HCT116 (cell line): Measurements from ENCODE around the gene ELL3. TPM values are rescaled to one million over a fixed set of nuclear protein-coding genes. Genes with fewer than 3 reads are reported as not detected.

Source experiments
- ATAC-seq: fragments of 200-7000 bp; cut with Tn5 transposase; 2 replicates; pipeline ENCODE4 v1.9.1; 2020; ENCODE audit warnings: mild to moderate bottlenecking, moderate library complexity
- BruUV-seq: library from RNA; stranded (reverse); fragments of 400-500 nt; replicated peaks from 2 replicates; lab custom pipeline; 2021; lab: Mats Ljungman, UMichigan
- CTCF ChIA-PET: fragments of 300-600 bp; sonication (Branson Sonifier 250); formaldehyde crosslinking; loops from one replicate; lab custom pipeline; 2021; ENCODE audit warnings: antibody characterized with exemption; lab: Charles Lee
- POLR2A ChIA-PET: fragments of 300-600, 350-600 bp; sonication (Branson Sonifier 250); formaldehyde crosslinking; loops from one replicate; lab custom pipeline; 2021; ENCODE audit warnings: antibody characterized with exemption; lab: Charles Lee
- RAD21 ChIA-PET, 2 experiments: fragments of 300-600 bp; sonication (Branson Sonifier 250); formaldehyde crosslinking; loops; one replicate each; lab custom pipeline; 2023; ENCODE audit warnings: low total read pairs in 2 of 2; ENCODE audit not compliant: uncharacterized antibody in 2 of 2, unreplicated experiment in 2 of 2, low non-redundant PET in 1 of 2; lab: Charles Lee
- DNase-seq: peaks from one replicate; pipeline ENCODE4 v3.0.0-alpha.2; 2010; ENCODE audit warnings: low read depth, low spot score
- H2AFZ ChIP-seq: fragments of 200-600 bp; shearing (Covaris generic), sonication (generic); 2 replicates; pipeline ENCODE4 v1.6.1; 2017; ENCODE audit warnings: low read depth, mixed run types, mixed read lengths, antibody characterized with exemption, low read length; ENCODE audit not compliant: poor library complexity, severe bottlenecking
- H3K27ac ChIP-seq: 2 replicates; pipeline ENCODE4 v1.5.1; 2012; ENCODE audit warnings: low read depth, low read length
- H3K27me3 ChIP-seq: fragments of 200-600 bp; sonication (generic); 2 replicates; pipeline ENCODE4 v1.6.1; 2016; ENCODE audit warnings: mixed run types, low read length, mixed read lengths; ENCODE audit not compliant: insufficient read depth
- H3K36me3 ChIP-seq, 2 experiments: fragments of 200-500 bp in 1 of 2; fragments of 200-600 bp in 1 of 2; sonication (Bioruptor generic) in 1 of 2; sonication (generic) in 1 of 2; 2 replicates each; pipeline versions ENCODE4 v1.5.1 to v1.6.1; 2014 to 2016; ENCODE audit warnings: low read length in 2 of 2, inconsistent platforms in 1 of 2, mixed read lengths in 1 of 2, mixed run types in 1 of 2; ENCODE audit not compliant: insufficient read depth in 2 of 2, control insufficient read depth in 1 of 2
- H3K4me1 ChIP-seq, 2 experiments: fragments of 200-600 bp in 1 of 2; sonication (generic) in 1 of 2; 2 replicates each; pipeline versions ENCODE4 v1.5.1 to v1.6.1; 2012 to 2017; ENCODE audit warnings: low read length in 2 of 2, inconsistent platforms in 1 of 2, mild to moderate bottlenecking in 1 of 2, mixed read lengths in 1 of 2, mixed run types in 1 of 2, moderate library complexity in 1 of 2; ENCODE audit not compliant: insufficient read depth in 2 of 2, control insufficient read depth in 1 of 2
- H3K4me2 ChIP-seq: fragments of 200-600 bp; sonication (generic); 2 replicates; pipeline ENCODE4 v1.6.1; 2017; ENCODE audit warnings: mixed run types, low read length, mixed read lengths
- H3K4me3 ChIP-seq, 2 experiments: fragments of 200-600 bp in 1 of 2; sonication (generic) in 1 of 2; replicated peaks in 1 of 2; 2 replicates each; pipeline ENCODE4 v1.5.1; 2011 to 2016; ENCODE audit warnings: low read length in 2 of 2, control low read depth in 1 of 2, low read depth in 1 of 2, mild to moderate bottlenecking in 1 of 2, mixed read lengths in 1 of 2, mixed run types in 1 of 2
- H3K79me2 ChIP-seq: fragments of 200-600 bp; sonication (generic); 2 replicates; pipeline ENCODE4 v1.6.1; 2017; ENCODE audit warnings: mild to moderate bottlenecking, mixed run types, low read length, moderate library complexity, mixed read lengths; ENCODE audit not compliant: insufficient read depth
- H3K9ac ChIP-seq: fragments of 200-600 bp; sonication (generic); 2 replicates; pipeline ENCODE4 v1.6.1; 2016; ENCODE audit warnings: low read length, mixed read lengths
- H3K9me2 ChIP-seq: fragments of 200-600 bp; sonication (generic), shearing (Covaris generic); 2 replicates; pipeline ENCODE4 v1.6.1; 2017; ENCODE audit warnings: mixed run types, mild to moderate bottlenecking, moderate library complexity; ENCODE audit not compliant: insufficient read depth
- H3K9me3 ChIP-seq, 2 experiments: fragments of 200-500 bp in 1 of 2; fragments of 200-600 bp in 1 of 2; sonication (Bioruptor generic) in 1 of 2; sonication (generic) in 1 of 2; 2 replicates each; pipeline ENCODE4 v1.6.1; 2014 to 2017; ENCODE audit warnings: low read length in 2 of 2, mixed read lengths in 2 of 2, inconsistent platforms in 1 of 2, low read depth in 1 of 2, mild to moderate bottlenecking in 1 of 2, mixed run types in 1 of 2, moderate library complexity in 1 of 2; ENCODE audit not compliant: control insufficient read depth in 1 of 2, insufficient read depth in 1 of 2
- H4K20me1 ChIP-seq: fragments of 200-600 bp; sonication (generic), shearing (Covaris generic); 2 replicates; pipeline ENCODE4 v1.6.1; 2017; ENCODE audit warnings: mixed run types, mild to moderate bottlenecking, moderate library complexity; ENCODE audit not compliant: insufficient read depth
- ATF3 ChIP-seq: IDR thresholded peaks from 2 replicates; pipeline ENCODE4 v1.6.1; 2012
- EGR1 ChIP-seq: IDR thresholded peaks from 2 replicates; pipeline ENCODE4 v1.6.1; 2012; ENCODE audit warnings: low read depth
- ELF1 ChIP-seq: IDR thresholded peaks from 2 replicates; pipeline ENCODE4 v1.6.1; 2012; ENCODE audit warnings: low read depth, borderline replicate concordance
- JUND ChIP-seq: IDR thresholded peaks from 2 replicates; pipeline ENCODE4 v1.6.1; 2012
- MAX ChIP-seq: IDR thresholded peaks from 2 replicates; pipeline ENCODE4 v1.6.1; 2012
- POLR2AphosphoS5 ChIP-seq: IDR thresholded peaks from 2 replicates; pipeline ENCODE4 v1.6.1; 2011; ENCODE audit warnings: mild to moderate bottlenecking, low read depth, low read length, moderate library complexity
- REST ChIP-seq: IDR thresholded peaks from 2 replicates; pipeline ENCODE4 v1.6.1; 2012; ENCODE audit warnings: low read depth
- SP1 ChIP-seq: IDR thresholded peaks from 2 replicates; pipeline ENCODE4 v1.6.1; 2012; ENCODE audit warnings: low read depth
- YY1 ChIP-seq: IDR thresholded peaks from 2 replicates; pipeline ENCODE4 v1.6.1; 2011; ENCODE audit warnings: low read length, low read depth, moderate library complexity, mild to moderate bottlenecking; ENCODE audit not compliant: insufficient replicate concordance; ENCODE audit errors: extremely low read depth
- ZBTB33 ChIP-seq: IDR thresholded peaks from 2 replicates; pipeline ENCODE4 v1.6.1; 2011; ENCODE audit warnings: mild to moderate bottlenecking, low read length, moderate library complexity; ENCODE audit not compliant: insufficient replicate concordance; ENCODE audit errors: extremely low read depth
- ZFX ChIP-seq: fragments of 450-650 bp; IDR thresholded peaks from 2 replicates; pipeline ENCODE4 v1.6.1; 2017
- intact Hi-C: fragments of 100-400 bp; cut with micrococcal nuclease; formaldehyde crosslinking; loops from 2 replicates; pipeline ENCODE4 v1.10.0; 2022
- total RNA-seq: library from RNA; stranded (reverse); gene quantifications from one replicate; pipeline ENCODE4 v1.2.1, GENCODE V29; 2021; ENCODE audit not compliant: unreplicated experiment

The ELL3 gene
- total RNA-seq, 1 experiment from 2014 or later = 16.2 TPM

- TF ChIP-seq ZBTB33 = no peak
- TF ChIP-seq ATF3 = no peak
- TF ChIP-seq SP1 = no peak
- TF ChIP-seq ELF1 = no peak
- TF ChIP-seq MAX = no peak
- no peak for TF ChIP-seq YY1
- TF ChIP-seq ZFX = no peak
Observed at GRCh38 chr15:43795997-43796396, 19.2 kb upstream of the ELL3 start (continued).

- no peak overlapping the region for H3K4me2 ChIP-seq
- RAD21 ChIA-PET = no interaction called here
- H4K20me1 ChIP-seq = no peaks in the 10 kb centered on the region
- no peak overlapping the region for H3K9ac ChIP-seq
- no TSS peak for BruUV-seq
- ATAC-seq = no peak
- TF ChIP-seq POLR2AphosphoS5 (no peak), ZBTB33 (no peak), JUND (no peak), REST (no peak), EGR1 (no peak)
- H3K27ac ChIP-seq = no peak overlapping the region
- H3K9me2 ChIP-seq = no peaks in the 10 kb centered on the region
- CTCF ChIA-PET = interaction anchor here (0.6 to 1.7 kb wide), 2 partner anchors 18 kb away, joined by 3 to 12 read pairs; partner anchors contain the start of gene ELL3
- H3K4me1 ChIP-seq = peaks cover 15 to 30% of the 10 kb centered on the region in 2 experiments
- H3K9me3 ChIP-seq = no peaks in the 10 kb centered on the region
- intact Hi-C loops = no loop called here
- no peak overlapping the region for H2AFZ ChIP-seq
- H3K27me3 ChIP-seq = no peaks in the 10 kb centered on the region
- POLR2A ChIA-PET = interaction anchor here (1.3 kb wide), 1 partner anchor 19 kb away, joined by 3 read pairs; the partner anchor contains the start of gene ELL3
- no peak for DNase-seq
- no peak overlapping the region for H3K4me3 ChIP-seq
- peaks cover 37% of the 10 kb centered on the region for H3K79me2 ChIP-seq
- peaks cover 31 to 40% of the 10 kb centered on the region in 2 experiments for H3K36me3 ChIP-seq
Observed at GRCh38 chr15:43795197-43795596, 18.4 kb upstream of the ELL3 start.
